ENCODE measurements around the gene VPS35.
"Not testable (repeated sequence)": the region's sequence is repeated elsewhere in the genome, so short reads cannot be mapped to it uniquely, and the experiment has no call there.

GRCh38 chr16:46677943-46678342 lies 11.0 kb downstream of the VPS35 start:
- not testable (repeated sequence) for TF ChIP-seq POLR2A (IDR thresholded peaks at IDR 0.05; ENCODE audit: low read depth, low read length); TAF1 (IDR thresholded peaks at IDR 0.05; ENCODE audit: borderline replicate concordance, low read depth, low read length)
